ENCODE measurements around the gene CCDC63.

GRCh38 chr12:110937104-110937641 lies 90.4 kb downstream of the CCDC63 start:
- TF ChIP-seq CEBPB (IDR thresholded peaks at IDR 0.05) (no peak), MAX (IDR thresholded peaks at IDR 0.05) (no peak), TEAD4 (IDR thresholded peaks at IDR 0.05) (0 out of 2 replicates have a peak, but pooled peaks have one; percentile 14), RAD21 (IDR thresholded peaks at IDR 0.05; ENCODE audit: low read depth) (peak; percentile 82), TCF12 (IDR thresholded peaks at IDR 0.05; ENCODE audit: low read depth) (no peak), USF1 (IDR thresholded peaks at IDR 0.05) (no peak), EP300 (IDR thresholded peaks at IDR 0.05; ENCODE audit: borderline replicate concordance) (no peak), EGR1 (IDR thresholded peaks at IDR 0.05) (no peak), TAF1 (IDR thresholded peaks at IDR 0.05; ENCODE audit: low read depth) (no peak), CREB1 (IDR thresholded peaks at IDR 0.05; ENCODE audit: low read depth) (no peak), REST (IDR thresholded peaks at IDR 0.05; ENCODE audit: low read depth) (no peak), ZBTB7A (IDR thresholded peaks at IDR 0.05; ENCODE audit: low read depth) (no peak), YY1 (IDR thresholded peaks at IDR 0.05; ENCODE audit: low read depth) (no peak), FOXM1 (IDR thresholded peaks at IDR 0.05; ENCODE audit: borderline replicate concordance, low read depth) (no peak)

Measured in Ishikawa (cell line).